NB4 (cell line): ENCODE measurements around the gene FTO.
A peak's percentile ranks its signal among the peaks of the same experiment; 100 is the strongest.

ENCODE experiments used
- DNase-seq: peaks from one replicate; pipeline ENCODE4 v3.0.0; 2010; ENCODE audit warnings: low read depth
- H3K4me3 ChIP-seq: one replicate; pipeline ENCODE4 v1.5.1; 2011; ENCODE audit warnings: mild to moderate bottlenecking, low read depth, low read length, moderate library complexity
- MYC ChIP-seq: IDR thresholded peaks from 2 replicates; pipeline ENCODE4 v1.6.1; 2011; ENCODE audit warnings: low read depth, low read length
- POLR2A ChIP-seq: IDR thresholded peaks from 2 replicates; pipeline ENCODE4 v1.6.1; 2011; ENCODE audit warnings: mild to moderate bottlenecking; ENCODE audit not compliant: insufficient read length; ENCODE audit errors: extremely low read depth
- TF ChIP-seq, protein P1 (sequence below): IDR thresholded peaks from one replicate; pipeline ENCODE4 v1.5.1; 2012; ENCODE audit warnings: low read depth, low read length
- TF ChIP-seq, protein P2 (sequence below): IDR thresholded peaks from 2 replicates; pipeline ENCODE4 v1.6.1; 2011; ENCODE audit warnings: low read depth, low read length

FTO gene

DNA sequence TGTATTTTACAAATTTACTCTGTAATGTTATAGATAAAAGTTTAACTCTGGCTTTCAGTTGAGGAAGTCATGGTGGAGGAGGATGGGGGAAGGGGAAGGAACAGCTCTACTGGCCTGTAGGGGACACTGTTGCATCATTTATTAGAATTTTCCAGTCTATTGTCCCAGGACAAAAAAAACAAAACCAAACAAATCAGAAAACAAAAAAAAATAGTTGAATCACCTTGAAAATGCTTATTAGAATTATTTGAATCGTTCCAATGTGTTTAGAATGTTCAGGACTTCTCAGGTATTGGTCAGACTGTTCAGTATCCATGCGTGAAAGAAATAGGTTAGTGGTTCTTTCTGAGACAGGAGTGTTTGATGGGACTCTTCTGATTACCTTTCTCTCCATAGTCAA lies 242.0 kb downstream of the FTO start:
- TF ChIP-seq POLR2A (no peak), MYC (0 out of 2 replicates have a peak, but pooled peaks have one; percentile 33)
- TF ChIP-seq, protein P1, sequence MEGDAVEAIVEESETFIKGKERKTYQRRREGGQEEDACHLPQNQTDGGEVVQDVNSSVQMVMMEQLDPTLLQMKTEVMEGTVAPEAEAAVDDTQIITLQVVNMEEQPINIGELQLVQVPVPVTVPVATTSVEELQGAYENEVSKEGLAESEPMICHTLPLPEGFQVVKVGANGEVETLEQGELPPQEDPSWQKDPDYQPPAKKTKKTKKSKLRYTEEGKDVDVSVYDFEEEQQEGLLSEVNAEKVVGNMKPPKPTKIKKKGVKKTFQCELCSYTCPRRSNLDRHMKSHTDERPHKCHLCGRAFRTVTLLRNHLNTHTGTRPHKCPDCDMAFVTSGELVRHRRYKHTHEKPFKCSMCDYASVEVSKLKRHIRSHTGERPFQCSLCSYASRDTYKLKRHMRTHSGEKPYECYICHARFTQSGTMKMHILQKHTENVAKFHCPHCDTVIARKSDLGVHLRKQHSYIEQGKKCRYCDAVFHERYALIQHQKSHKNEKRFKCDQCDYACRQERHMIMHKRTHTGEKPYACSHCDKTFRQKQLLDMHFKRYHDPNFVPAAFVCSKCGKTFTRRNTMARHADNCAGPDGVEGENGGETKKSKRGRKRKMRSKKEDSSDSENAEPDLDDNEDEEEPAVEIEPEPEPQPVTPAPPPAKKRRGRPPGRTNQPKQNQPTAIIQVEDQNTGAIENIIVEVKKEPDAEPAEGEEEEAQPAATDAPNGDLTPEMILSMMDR: peak; percentile 91
- TF ChIP-seq, protein P2, sequence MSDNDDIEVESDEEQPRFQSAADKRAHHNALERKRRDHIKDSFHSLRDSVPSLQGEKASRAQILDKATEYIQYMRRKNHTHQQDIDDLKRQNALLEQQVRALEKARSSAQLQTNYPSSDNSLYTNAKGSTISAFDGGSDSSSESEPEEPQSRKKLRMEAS: peak; percentile 48; the same call in 1 of the 2 replicates
- H3K4me3 ChIP-seq: no peak overlapping the region
- DNase-seq: peak; percentile 89

DNA sequence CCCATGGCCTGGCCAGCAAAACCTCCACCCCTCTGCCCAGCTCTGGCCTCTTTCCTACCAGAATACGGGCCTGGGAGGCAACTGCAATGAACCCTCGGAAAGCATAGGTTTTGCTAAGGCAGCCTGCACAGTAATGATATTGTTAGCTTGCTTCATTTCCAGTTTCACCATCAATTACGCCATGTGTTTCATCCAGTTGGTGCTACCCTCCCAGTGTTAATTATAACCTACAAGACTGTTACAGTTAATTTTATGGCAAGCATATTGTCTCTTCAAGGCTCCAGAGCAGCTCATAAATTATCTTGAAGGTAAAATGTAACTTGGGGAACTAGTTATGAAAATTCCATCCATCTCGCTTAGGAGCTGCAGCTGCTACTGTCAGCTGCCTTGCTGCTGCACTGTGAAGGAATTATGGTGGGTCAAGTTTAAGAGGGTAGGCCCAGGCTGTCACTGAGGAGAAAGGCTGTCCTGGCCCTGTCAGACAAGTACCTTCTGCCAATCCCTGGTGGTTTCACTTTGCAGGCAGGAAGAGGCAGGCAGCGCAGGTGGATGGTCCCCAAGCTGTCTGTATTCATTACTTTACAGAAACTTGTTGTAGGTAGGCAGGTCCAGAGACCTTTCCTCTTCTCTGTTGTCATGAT lies 242.9 kb downstream of the FTO start:
- DNase-seq: peak; percentile 92
- H3K4me3 ChIP-seq: peak overlapping the region; percentile 42
- TF ChIP-seq POLR2A (no peak), MYC (peak; percentile 66; the same call in 1 of the 2 replicates)
- TF ChIP-seq, protein P1: no peak
- TF ChIP-seq, protein P2: peak; percentile 84

DNA sequence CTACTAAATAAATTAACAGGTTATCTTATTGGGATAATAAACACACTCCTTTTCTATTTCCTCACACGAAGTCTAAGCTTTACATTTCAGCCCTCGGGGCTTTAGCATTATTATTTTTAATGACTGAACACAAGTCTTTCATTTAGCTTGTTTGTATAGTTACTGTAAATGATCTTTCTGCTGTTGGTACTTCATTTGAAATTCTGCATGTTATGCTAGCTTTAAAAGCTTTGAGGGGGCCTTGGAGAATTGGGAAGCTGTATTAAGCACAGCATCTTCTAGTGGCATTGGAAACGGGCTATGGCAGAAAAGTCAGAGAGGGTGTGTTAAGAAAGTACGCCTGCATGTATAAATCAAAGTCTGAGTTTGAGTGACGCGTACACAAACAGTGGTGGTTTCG lies 243.7 kb downstream of the FTO start:
- TF ChIP-seq POLR2A (no peak), MYC (no peak)
- TF ChIP-seq, protein P2: no peak
- TF ChIP-seq, protein P1: no peak
- DNase-seq: no peak
- no peak overlapping the region for H3K4me3 ChIP-seq

DNA sequence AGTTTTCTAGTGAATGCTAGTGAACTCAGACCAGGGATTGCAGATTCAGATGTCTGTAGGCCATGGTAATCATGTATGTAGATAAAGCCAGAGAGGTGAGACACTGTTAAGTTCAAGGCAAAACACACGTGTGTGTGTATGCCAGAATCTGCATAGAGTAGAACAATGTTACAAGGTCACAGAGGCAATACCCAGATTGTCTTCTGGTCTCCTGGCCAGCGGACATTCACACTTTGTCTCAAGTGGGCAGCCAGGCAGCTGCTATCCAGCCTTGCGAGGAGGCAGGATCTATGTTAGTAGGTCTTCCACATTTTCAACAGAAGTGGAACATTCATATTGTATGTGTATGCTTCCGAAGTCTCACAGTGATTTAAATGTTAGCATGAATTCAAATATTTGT lies 244.4 kb downstream of the FTO start:
- TF ChIP-seq, protein P2: no peak
- no peak for TF ChIP-seq MYC
- TF ChIP-seq, protein P1: no peak
- TF ChIP-seq POLR2A: no peak
- no peak for DNase-seq
- no peak overlapping the region for H3K4me3 ChIP-seq

DNA sequence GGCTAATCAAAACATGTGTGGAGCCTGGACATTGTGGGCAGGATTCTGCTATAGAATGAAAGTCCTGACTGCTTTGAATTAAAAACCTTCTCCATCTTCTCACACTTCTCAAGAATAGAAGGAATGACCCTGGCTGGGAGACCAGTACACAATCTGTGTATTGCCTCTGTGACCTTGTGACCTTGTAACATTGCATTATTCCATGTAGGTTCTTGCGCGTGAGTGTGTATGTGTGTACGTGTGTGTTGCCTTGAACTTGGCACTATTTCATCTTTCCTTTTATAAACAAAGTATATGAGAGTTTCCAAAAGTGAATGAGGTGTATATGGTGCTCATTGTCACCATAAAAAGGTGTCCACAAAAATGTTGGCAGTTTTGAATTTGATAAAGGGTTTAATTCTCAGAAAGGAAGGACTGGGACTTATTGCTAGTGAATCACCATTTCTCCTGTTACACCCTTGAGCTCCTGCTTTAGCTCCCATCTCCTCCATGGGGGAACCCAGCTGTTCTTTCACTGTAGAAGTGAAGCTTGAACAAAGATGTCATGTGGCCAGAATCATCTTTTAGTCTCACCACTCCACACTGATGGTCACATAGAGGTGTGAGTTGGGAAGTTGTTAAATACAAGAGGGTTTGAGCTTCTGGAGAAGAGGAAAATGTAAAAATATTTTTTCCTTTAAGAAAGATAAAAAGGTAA lies 244.9 kb downstream of the FTO start:
- H3K4me3 ChIP-seq: no peak overlapping the region
- TF ChIP-seq POLR2A (no peak), MYC (no peak)
- TF ChIP-seq, protein P2: no peak
- TF ChIP-seq, protein P1: no peak
- DNase-seq: no peak
